Fibroblast of the conjunctiva (primary cell): ENCODE results near the gene NEIL1.
"Not testable (repeated sequence)": the region's sequence is repeated elsewhere in the genome, so short reads cannot be mapped to it uniquely, and the experiment has no call there.

Experiments
- DNase-seq: peaks from one replicate; pipeline ENCODE4 v3.0.0-alpha.2; 2010; ENCODE audit warnings: low read depth

NEIL1 gene

GRCh38 chr15:75380773-75381172, 33.9 kb downstream of the NEIL1 start:
- DNase-seq: no peak

- not testable (repeated sequence) for DNase-seq
Observed at GRCh38 chr15:75383986-75384385, 37.1 kb downstream of the NEIL1 start.

GRCh38 chr15:75389791-75390382, 43.0 kb downstream of the NEIL1 start:
- no peak for DNase-seq

GRCh38 chr15:75397494-75397893, 50.7 kb downstream of the NEIL1 start:
- DNase-seq: no peak

GRCh38 chr15:75403892-75404291, 57.1 kb downstream of the NEIL1 start:
- DNase-seq: no peak
